Gastrocnemius medialis (tissue), 4 donors: Measurements from ENCODE around the gene SIM1.

Source experiments
- CTCF ChIP-seq, 5 experiments: fragments of 450-650 bp in 3 of 5; fragments of 200-600 bp in 2 of 5; sonication (generic) in 2 of 5; IDR thresholded peaks in 4 of 5; conservative IDR thresholded peaks in 1 of 5; 1 replicate in 4 of 5; 2 replicates in 1 of 5; pipeline ENCODE4 v1.5.1; 2016 to 2019; ENCODE audit warnings: antibody characterized with exemption in 5 of 5, mild to moderate bottlenecking in 3 of 5, moderate library complexity in 3 of 5
- POLR2A ChIP-seq, 2 donors: fragments of 450-650 bp; IDR thresholded peaks; one replicate each; pipeline ENCODE4 v1.6.1; 2017; ENCODE audit warnings: antibody characterized with exemption in 2 of 2, mild to moderate bottlenecking in 2 of 2, moderate library complexity in 2 of 2

- TF ChIP-seq POLR2A (IDR thresholded peaks at IDR 0.05) (no peak), CTCF (IDR thresholded peaks at IDR 0.05 in 4 of 5, conservative IDR thresholded peaks at IDR 0.05 in 1 of 5) (no peak)
Observed at GRCh38 chr6:100488244-100488643, 23.5 kb upstream of the SIM1 start.
